ENCODE results near the gene ARMC7.
"Not testable (repeated sequence)": the region's sequence is repeated elsewhere in the genome, so short reads cannot be mapped to it uniquely, and the experiment has no call there.

ARMC7 gene

GRCh38 chr17:75103601-75104554 is 5.9 kb upstream of the ARMC7 start:
- no peak for DNase-seq

DNA sequence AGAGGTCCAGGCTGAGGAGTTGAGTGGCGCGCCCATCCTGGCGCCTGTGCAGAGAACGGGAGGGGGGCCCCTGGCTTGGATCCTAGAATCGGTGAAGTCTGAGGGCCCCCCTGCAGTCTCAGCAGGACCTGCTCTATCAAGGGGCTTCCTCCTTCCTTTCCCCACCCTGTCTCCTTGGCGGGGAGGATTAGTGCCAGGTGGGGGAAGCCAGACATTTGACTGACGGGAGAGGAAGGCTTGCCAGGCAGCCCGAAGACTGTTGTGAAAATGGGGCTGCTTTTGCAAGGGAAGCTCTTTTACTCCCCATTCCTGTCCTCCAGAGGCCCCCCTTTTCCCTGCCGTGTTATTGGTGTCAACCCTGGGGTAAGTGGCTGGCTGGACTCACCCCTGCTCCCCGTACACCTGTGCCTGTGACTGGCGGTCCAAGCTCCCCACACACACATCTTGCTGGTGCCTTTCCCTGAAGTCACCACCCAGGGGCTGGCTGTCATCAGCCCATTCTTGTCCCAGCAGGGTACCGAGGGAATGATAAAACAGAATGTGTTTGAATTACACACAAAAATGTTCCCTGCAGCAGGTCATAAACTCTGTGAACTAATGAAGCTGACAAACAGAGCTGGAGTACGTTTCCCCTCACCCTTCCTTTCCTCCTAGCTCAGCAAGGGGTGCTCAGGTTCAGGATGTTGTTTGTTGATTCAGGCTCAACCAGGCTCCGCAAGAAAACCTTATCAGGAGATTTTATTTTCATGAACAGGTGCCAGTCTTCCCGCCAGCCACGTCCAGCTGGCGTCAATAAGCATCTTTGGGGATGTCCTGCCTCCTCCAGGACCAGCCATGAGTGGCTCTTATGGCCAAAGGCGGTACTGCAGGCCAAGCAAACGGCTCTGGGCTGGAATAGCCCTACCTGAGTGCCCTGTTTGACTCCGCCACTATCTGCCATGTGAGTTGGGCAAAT is 4.4 kb upstream of the ARMC7 start:
- DNase-seq: peak; percentile 29

DNA sequence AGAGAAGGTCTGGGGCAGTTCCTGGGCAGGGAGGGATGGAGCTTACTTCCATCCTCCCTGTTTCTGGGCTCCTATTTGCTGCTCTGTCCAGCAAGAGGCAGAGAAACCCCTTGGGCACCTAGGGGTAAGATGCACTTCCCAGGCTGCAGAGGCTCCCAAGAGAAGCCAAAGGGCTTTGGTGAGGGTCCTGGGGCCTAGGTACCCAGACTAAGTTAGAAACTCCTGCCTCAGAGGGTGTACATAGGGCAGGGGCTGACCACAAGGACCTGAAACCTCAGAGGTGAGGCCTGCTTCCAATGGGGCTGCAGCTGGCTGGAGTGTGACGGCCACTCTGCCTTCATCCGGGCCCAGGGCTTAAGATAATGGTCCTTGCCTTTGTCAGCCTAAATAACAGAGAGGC is 1.6 kb upstream of the ARMC7 start:
- no peak for DNase-seq

- no peak for DNase-seq
Measured at GRCh38 chr17:75109046-75109406, 743 bp upstream of the ARMC7 start.

GRCh38 chr17:75110234-75110937 is 617 bp downstream of the ARMC7 start:
- DNase-seq: no peak

DNA sequence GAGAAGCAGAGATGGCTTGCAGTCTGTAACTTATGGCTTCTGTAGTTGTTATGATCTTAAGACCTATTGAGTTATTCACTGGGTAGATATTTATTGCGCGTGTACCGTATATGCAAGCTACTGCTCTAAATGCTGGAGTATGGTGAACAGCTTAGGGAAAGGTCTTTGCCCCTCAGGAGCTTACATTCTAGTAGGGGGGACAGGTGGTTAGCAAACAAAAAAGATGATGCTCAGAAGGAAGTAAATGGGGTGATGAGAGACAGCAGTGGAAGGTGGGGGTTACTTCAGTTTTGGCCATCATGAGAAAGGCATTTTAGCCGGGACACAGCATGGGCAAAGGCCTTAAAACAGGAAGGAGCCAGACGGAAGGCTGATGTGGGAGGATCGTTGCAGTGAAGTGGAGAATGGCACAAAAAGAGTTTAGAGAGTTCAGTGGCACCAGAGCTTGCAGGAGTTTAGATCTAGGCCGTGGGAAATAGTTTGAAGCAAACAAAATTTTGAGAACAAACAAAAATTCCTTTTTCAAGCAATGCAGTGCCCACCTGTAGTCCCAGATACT is 2.1 kb downstream of the ARMC7 start:
- no peak for DNase-seq

- DNase-seq: peak; percentile 57
Measured at GRCh38 chr17:75113798-75114551, 4.2 kb downstream of the ARMC7 start.

- DNase-seq: no peak
Measured at GRCh38 chr17:75114552-75115314, 5.0 kb downstream of the ARMC7 start.

- DNase-seq: no peak
Measured at GRCh38 chr17:75115555-75115954, 5.8 kb downstream of the ARMC7 start.

- no peak for DNase-seq
Measured at GRCh38 chr17:75116737-75117136, 7.0 kb downstream of the ARMC7 start.

GRCh38 chr17:75118307-75118706 is 8.5 kb downstream of the ARMC7 start:
- DNase-seq: no peak

DNA sequence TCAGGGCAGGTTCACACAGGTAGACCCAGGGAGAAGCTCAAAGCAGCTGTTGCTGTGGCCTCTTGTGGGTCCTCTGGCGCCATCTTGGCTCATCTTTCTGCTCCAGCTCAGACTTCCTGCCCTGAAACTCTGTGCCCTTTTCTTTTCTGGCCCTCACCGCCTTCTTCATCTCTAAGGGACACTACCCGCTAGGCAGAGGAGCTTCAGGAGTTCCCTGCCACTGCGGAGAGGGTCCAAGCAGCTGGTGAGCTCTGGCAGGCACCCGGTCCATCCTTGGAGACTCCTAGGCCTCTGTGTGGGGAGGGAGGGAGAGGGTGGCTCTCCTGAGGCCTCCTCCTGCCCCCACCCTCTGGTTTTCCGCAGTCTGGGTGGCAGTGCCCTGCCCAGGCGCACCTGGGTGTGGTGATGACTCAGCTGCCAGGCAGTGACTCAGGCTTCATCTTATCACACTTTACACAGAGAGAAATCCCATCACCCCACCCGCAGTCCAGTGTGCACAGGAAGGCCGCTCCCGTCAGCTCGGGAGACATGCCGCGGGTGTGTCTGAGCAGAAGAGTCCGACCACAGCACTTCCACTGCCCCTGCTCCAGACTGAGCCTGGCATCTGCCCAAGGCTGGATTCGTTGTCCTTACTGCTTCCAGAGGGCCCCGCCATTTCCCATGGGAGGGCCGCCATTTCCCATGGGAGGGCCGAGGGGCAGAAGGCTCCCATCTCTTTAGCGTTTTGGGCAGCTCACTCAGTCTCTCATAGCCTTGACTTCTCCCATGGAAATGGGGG is 14.5 kb downstream of the ARMC7 start:
- DNase-seq: no peak

- DNase-seq: no peak
Measured at GRCh38 chr17:75124819-75125162, 15.0 kb downstream of the ARMC7 start.

DNA sequence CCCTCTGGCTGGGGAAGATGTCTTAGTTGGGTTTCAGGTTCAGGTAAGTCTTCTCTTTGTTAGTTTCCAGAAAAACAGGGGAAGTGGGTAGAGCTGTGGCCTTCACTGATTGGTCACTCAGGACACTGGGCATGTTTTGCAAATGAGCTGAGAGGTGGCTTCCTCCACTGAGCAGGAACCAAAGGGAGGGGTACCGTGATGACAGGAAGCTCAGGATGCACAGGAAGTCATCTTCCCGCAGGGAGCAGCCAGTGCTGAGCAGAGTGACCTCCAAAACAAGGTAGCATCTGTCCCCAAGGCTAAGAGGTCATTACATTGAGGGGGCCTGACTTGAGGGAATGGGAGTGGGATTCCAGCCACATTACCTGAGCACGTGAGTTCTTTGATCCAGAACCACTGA is 16.2 kb downstream of the ARMC7 start:
- DNase-seq: no peak

DNA sequence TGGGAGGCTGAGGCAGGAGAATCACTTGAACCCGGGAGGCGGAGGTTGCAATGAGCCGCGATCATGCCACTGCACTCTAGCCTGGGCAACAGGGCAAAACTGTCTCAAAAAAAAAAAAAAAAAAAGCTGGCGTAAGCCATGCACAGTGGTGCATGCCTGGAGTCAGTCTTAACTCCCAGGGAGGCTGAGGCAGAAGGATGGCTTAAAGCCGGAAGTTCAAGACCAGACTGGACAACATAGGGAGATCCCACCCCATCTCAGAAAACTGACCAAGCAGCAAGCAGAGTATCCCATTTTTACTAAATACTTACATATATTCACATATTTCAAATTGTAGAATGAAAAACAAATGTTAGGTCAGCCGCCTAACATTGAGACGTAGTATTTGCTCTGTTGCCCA is 17.2 kb downstream of the ARMC7 start:
- DNase-seq: no peak

DNA sequence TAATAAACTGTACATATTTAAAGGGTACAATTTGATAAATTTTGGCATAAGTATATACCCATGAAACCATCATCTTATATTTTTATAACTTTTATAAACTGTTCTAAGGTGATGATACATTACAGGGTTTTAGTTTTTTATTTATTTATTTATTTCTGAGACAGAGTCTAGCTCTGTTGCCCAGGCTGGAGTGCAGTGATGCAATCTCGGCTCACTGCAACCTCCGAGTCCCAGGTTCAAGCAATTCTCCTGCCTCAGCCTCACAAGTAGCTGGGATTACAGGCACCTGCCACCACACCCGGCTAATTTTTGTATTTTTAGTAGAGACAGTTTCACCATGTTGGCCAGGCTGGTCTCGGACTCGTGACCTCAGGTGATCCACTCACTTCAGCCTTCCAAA is 18.2 kb downstream of the ARMC7 start:
- not testable (repeated sequence) for DNase-seq

DNA sequence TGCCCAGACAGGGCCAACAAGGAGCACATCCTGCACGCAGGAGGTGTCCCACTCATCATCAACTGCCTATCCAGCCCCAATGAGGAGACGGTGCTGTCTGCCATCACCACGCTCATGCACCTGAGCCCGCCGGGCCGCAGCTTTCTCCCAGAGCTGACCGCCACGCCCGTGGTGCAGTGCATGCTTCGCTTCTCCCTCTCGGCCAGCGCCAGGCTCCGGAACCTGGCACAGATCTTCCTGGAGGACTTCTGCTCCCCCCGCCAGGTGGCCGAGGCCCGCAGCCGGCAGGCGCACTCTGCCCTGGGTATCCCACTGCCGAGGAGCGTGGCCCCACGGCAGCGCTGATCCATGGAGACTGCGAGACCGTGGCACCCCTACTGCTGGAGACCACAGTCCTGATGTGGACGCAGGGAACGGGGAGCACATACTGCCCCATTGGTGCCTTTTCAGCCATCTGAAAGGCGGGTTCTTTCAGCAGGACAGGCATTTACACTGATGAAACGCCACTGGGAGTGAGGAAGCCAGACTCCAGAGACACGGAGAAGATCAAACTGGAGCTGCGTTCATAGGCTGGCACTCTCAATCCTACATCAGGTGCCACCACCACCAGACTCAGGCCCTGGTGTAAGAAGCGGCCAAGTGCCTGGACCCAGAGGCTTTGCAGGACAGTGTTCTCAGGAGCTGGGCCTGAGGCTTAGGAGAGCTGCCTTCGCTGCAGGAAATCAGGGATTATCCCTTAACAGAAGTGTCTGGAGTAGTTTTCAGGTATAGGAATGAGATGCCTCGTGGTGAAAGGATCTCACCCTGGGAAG is 19.1 kb downstream of the ARMC7 start:
- DNase-seq: no peak

GRCh38 chr17:75129576-75129975 is 19.8 kb downstream of the ARMC7 start:
- no peak for DNase-seq

DNA sequence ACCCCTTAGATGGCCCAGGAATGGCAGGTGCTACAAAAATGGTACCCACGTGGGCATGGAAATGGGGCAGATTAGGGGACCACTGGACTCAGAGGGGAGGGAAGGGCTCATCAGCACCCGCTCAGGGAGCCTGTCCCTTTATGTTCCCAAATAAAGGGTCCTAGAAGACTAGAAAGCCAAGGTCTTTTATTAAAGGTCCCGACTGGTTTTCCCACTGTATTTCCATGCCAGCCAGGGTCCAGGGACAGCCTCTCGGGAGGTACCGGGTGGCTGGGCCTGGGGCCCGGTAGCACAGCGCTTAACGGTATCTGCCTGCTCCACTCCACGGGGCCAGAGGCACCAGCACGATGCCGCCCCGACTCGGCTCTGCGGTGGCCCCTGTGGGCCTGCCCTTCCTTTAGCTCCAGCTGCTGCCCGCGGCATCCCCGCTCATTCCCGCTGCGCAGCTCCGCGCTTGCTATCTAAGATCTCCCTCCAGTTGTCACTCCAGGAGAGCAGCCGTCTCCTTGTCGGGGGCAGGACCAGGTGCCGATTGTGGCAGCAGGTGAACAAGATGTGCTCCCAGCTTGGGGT is 20.4 kb downstream of the ARMC7 start:
- DNase-seq: no peak
